ENCODE measurements around the gene EPS15.

Gene EPS15

GRCh38 chr1:51519048-51519864 lies at the start of gene EPS15:
Gene EPS15 (minus strand): TSS chr1:51519266. CDS start chr1:51519231, 35 bp downstream.
- peak; percentile 88 for DNase-seq
- Histone ChIP-seq H3K36me3 (no peaks in the 10 kb centered on the region), H3K27ac (peak within 1 kb of the TSS; percentile 84), H3K9me3 (ENCODE audit: severe bottlenecking) (peaks cover 4% of the 10 kb centered on the region), H3K27me3 (ENCODE audit: insufficient read depth, low read depth, severe bottlenecking) (no peaks in the 10 kb centered on the region), H3K4me3 (ENCODE audit: low read depth, low read length) (peak within 1 kb of the TSS; percentile 71)
- no peak for TF ChIP-seq CTCF (IDR thresholded peaks at IDR 0.05; ENCODE audit: low read depth, low read length)

- no peak for DNase-seq
- no peak for TF ChIP-seq CTCF (IDR thresholded peaks at IDR 0.05; ENCODE audit: low read depth, low read length)
- Histone ChIP-seq H3K4me3 (ENCODE audit: low read depth, low read length) (no peak overlapping the region), H3K36me3 (no peaks in the 10 kb centered on the region), H3K27ac (no peak overlapping the region), H3K9me3 (ENCODE audit: severe bottlenecking) (no peaks in the 10 kb centered on the region), H3K27me3 (ENCODE audit: insufficient read depth, low read depth, severe bottlenecking) (no peaks in the 10 kb centered on the region)
Observed at GRCh38 chr1:51568231-51568935, 49.3 kb upstream of the EPS15 start.

- Histone ChIP-seq H3K4me3 (ENCODE audit: low read depth, low read length) (no peak overlapping the region), H3K27me3 (ENCODE audit: insufficient read depth, low read depth, severe bottlenecking) (no peaks in the 10 kb centered on the region), H3K27ac (no peak overlapping the region), H3K36me3 (no peaks in the 10 kb centered on the region), H3K9me3 (ENCODE audit: severe bottlenecking) (no peaks in the 10 kb centered on the region)
- DNase-seq = no peak
- no peak for TF ChIP-seq CTCF (IDR thresholded peaks at IDR 0.05; ENCODE audit: low read depth, low read length)
Observed at GRCh38 chr1:51567653-51568052, 48.6 kb upstream of the EPS15 start.

- Histone ChIP-seq H3K36me3 (no peaks in the 10 kb centered on the region), H3K27me3 (ENCODE audit: insufficient read depth, low read depth, severe bottlenecking) (no peaks in the 10 kb centered on the region), H3K4me3 (ENCODE audit: low read depth, low read length) (no peak overlapping the region), H3K27ac (no peak overlapping the region), H3K9me3 (ENCODE audit: severe bottlenecking) (no peaks in the 10 kb centered on the region)
- DNase-seq = no peak
- TF ChIP-seq CTCF (IDR thresholded peaks at IDR 0.05; ENCODE audit: low read depth, low read length) = no peak
Observed at GRCh38 chr1:51566260-51566659, 47.2 kb upstream of the EPS15 start.

GRCh38 chr1:51565009-51565408 lies 45.9 kb upstream of the EPS15 start:
- Histone ChIP-seq H3K4me3 (ENCODE audit: low read depth, low read length) (no peak overlapping the region), H3K27ac (no peak overlapping the region), H3K36me3 (no peaks in the 10 kb centered on the region), H3K9me3 (ENCODE audit: severe bottlenecking) (no peaks in the 10 kb centered on the region), H3K27me3 (ENCODE audit: insufficient read depth, low read depth, severe bottlenecking) (no peaks in the 10 kb centered on the region)
- no peak for DNase-seq
- no peak for TF ChIP-seq CTCF (IDR thresholded peaks at IDR 0.05; ENCODE audit: low read depth, low read length)

All from WERI-Rb-1 (cell line).